Amygdala (tissue), 56 donors: Measurements from ENCODE around the gene HOXB9.

ENCODE experiments used
- DNase-seq, 56 donors: peaks; one replicate each; lab custom pipeline; 2025; lab: John Stamatoyannopoulos, UW

The HOXB9 gene

GRCh38 chr17:48612854-48613691 is 13.1 kb downstream of the HOXB9 start:
- DNase-seq: no peak

DNA sequence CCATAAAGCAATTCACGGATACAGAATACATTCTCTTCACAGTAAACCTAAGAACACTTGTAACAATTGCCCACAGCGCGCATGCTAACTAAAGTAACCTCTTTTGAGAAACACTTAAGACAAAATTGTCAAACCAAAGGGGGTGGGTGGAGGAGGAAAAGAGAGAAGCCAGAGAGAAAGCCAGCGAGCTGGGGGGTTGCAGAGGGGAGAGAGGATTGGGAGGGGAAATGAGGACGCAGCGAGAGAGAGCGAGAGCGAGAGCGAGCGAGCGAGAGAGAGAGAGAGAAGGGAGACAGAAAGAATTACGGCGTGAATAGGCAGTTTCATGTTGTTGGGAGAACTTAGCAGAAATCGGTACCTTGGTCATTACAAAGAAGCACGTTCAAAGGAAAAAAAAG is 13.7 kb downstream of the HOXB9 start:
- DNase-seq: no peak

- DNase-seq: no peak
These were observed 14.3 kb downstream of the HOXB9 start for GRCh38 chr17:48611681-48612455.

- no peak for DNase-seq
These were observed 14.9 kb downstream of the HOXB9 start for GRCh38 chr17:48611213-48611612.

DNA sequence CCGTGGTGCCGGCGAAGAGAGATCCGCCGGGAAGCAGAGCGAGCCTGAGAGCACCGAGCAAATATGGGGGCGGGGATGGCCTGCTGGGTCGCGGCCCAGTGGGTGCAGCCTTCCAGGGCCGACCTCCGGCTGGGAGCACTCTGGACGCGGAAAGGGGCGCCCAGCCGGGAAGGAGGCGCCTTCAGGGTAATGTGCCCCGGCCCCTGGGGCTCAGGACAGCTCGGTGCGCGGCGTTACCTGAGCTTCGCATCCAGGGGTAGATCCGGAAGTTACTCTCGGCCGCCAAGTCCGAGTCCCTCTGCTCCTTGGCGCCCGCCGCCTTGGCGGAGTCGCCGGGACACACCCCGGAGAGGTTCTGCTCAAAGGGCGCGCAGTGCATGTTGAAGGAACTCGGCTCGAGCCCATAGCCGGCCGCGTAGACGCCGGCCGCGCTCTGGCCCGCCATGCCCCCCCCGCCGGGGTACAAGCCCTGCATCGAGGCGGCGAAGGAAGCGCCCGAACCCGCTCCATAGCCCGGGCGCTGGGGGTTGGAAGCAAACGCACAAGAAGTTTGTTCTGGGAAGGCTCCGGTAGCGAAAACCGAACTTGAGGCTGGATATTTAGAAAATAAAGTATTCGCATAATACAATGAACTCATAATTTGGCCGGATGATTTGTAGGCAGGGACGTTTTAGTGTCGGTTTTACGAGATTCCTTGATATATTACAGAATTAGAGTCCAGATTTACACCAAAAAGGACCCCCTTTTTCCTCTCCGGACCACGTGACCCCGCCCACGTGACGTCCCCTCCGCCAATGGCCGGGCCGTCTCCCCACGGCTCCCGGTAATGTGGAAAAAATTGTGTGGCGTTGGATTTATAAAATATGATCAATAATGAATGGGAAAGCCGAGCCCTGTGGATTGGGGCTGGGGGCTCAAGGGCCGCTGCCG is 15.6 kb downstream of the HOXB9 start, which contains the start of gene HOXB7:
HOXB7 (minus strand) TSS at position 736 of the 930 bp plus-strand sequence; CDS start at position 637, 99 bp downstream.
- DNase-seq: peak in 4 of 56 donors; percentile 2 to 33 (median 20)

- no peak for DNase-seq
These were observed 16.3 kb downstream of the HOXB9 start for GRCh38 chr17:48609759-48610281.

GRCh38 chr17:48609033-48609432 is 17.1 kb downstream of the HOXB9 start:
- no peak for DNase-seq

GRCh38 chr17:48608494-48608834 is 17.7 kb downstream of the HOXB9 start:
- DNase-seq: no peak

DNA sequence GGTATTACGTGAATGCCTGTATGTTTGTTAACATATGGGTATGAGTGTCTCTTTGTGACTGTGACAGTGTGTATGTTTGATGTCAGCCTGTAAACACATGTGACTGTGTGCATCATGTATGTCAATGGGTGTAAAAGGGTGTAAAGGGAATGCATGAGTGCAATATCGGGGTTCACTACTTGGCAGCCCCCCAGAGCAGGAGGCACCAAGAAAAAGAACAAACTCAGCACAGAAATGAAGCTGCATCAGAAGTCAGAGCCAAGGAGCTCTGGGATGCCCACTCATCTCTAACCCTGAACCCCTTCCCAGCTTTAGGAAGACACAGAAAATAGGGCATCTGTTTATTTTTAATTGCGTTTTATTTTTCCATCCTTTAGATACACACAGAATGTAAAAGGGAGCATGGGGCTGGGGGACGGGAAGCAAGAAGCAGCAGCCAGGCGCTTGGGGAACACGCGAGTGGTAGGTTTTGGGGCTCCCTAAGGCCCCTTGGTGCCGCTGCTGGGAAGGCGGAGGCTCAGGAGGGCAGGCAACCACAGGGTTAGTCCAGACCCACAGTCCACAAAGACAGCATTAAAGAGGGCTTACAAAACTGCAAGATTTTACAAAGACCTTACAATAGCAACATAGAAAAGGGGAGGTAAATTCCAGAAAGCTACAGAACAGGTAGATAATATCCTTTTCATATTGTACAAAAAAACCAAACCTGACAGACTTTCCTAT is 19.1 kb downstream of the HOXB9 start:
- no peak for DNase-seq

DNA sequence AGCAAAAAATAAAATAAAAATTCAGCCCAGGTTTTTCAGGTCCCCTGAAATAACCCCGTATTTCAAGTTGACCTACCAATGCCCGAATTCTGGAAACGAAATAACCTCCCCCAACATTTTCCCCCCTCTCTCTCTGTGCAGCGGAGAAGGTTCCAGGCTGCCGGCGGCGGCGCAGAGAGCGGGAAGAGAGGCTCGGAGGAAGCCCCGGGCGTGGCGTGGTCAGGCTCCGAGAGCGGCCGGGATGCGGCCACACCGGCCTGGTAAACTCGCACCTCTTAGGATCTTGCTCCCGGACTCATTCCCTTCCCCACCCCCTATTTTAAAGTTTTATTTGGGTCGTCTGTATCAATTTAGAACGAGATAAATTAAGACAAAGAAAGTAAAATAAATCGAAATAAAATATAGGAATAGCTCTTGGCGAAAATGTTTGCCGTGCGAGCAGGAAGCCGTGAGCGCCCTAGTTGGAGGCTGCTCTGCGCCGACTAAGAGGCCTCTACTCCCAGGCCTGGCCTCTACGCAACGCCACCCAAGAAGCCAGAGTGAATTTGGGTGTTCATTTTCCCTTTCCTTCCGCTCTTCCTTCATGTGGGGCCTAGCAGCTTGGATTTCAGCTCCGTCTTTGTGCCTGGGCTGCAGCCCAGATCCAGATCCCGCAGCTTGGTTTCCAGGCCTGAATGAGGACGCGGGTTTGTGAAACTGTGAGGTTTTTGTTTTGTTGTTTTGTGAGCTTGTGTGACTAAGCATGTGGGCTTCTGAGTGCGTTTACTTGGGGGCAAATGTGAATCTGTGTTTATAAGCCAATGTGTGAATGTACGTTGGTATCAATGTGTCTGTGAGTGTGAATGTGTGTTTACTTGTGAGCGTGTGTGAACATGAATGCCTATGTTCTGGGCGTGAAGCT is 19.9 kb downstream of the HOXB9 start:
- no peak for DNase-seq

GRCh38 chr17:48605409-48605919 is 20.7 kb downstream of the HOXB9 start:
- DNase-seq: no peak

- no peak for DNase-seq
These were observed 21.3 kb downstream of the HOXB9 start, which contains the start of gene HOXB6 for GRCh38 chr17:48604770-48605329. TSS of gene HOXB6 (minus strand) at chr17:48604986. CDS start at chr17:48598150, 6,836 bp downstream.

DNA sequence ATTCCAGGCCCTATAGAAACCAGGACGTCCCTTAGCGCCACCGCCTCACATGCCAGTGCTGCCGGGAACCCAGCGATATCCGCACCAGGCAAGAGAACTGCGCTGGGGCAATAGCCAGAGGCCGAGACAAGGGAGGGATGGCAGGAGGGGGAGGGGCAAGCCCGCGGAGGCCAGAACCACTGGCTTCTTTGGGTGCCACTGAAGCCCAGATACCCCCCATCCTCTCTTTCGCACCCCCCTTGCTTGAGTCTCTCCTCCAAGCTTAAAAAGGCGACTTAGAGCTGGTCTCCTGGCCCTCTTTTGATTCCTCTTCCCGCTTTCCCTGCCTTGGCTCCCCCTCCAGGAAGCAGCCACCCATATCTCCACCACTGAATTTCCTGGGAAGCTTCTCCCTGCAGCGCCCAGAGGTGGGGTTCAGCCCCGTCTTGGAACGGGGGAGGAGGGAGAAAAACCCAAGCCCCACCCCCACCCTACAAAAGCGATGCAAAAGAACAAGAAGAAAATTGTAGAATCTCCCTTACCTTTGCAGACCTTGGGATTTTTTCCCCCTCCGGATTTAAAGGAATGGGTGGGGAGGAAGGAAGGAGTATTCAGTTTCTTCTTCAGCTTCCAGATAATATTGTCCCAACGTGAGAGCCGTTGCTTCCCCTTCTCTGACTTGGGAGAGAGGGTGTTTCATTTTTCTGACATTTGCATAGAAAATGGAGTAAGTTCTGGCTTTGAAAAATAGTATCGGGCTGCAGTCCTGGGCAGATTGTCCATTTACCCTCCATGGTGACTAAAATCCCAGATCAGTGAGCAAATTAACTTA is 22.0 kb downstream of the HOXB9 start:
- no peak for DNase-seq

- DNase-seq: no peak
These were observed 24.4 kb downstream of the HOXB9 start for GRCh38 chr17:48601539-48602425.

- no peak for DNase-seq
These were observed 25.0 kb downstream of the HOXB9 start for GRCh38 chr17:48601207-48601538.
